ENCODE data around the gene CENPA.

DNA sequence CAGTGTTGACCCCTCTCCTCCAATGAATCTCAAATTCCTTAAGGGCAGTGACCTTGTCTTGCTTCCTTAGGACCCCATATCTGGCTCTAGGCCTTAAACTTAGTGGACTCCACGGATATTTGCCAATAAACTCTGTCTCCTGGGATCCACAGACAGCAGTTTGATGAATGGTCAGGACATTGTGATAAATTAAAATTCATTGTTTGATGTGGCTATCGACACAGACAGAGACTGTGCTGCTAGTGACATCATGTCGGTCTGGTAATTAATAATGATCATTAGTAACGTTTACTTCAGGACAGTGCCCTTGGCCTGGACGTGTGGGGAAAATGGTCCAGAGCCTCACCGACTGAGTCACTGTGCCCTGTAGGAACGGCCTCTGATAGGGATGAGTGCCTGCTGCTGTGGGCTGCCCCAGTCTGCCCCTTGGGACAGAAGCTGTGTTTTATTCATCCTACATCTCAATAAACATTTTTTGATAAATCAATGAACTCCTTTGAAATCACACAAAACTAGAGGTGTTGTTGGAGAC lies 27.0 kb upstream of the CENPA start:
- TF ChIP-seq POLR2AphosphoS5 (IDR thresholded peaks at IDR 0.05; ENCODE audit: low read depth, low read length) (no peak), POLR2A (IDR thresholded peaks at IDR 0.05; ENCODE audit: low read depth, low read length) (no peak), TAF1 (IDR thresholded peaks at IDR 0.05; ENCODE audit: low read depth, low read length) (no peak)
